Colon (tissue), 2 donors: ENCODE results near the gene CX3CR1.

Experiments
- FAIRE-seq: peaks from 2 replicates; lab custom pipeline; 2012; peaks lifted over from hg19 to GRCh38; lab: Jason Lieb, UNC
- donor health status: control.
- donor health status: control.

Gene CX3CR1

GRCh38 chr3:39222939-39223338, 56.9 kb downstream of the CX3CR1 start:
- no peak for FAIRE-seq

- no peak for FAIRE-seq
Measured at GRCh38 chr3:39222462-39222861, 57.4 kb downstream of the CX3CR1 start.

DNA sequence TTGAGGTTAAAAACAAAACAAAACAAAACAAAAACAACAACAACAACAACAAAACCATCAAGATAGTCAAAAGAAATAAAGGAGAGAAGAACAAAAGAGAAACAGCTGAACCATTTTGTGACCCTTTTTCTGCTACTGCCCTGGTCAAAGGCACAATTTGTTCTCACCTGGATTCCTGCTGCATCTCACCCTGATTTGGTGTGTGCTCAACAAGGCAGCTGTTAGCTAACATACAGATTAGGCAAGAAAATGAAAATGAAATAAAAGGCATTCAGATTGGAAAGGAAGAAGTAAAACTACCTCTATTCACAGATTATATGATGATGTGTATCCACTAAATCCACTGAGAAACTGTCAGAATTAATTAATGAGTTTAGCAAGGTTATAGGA, 58.7 kb downstream of the CX3CR1 start:
- FAIRE-seq = no peak

DNA sequence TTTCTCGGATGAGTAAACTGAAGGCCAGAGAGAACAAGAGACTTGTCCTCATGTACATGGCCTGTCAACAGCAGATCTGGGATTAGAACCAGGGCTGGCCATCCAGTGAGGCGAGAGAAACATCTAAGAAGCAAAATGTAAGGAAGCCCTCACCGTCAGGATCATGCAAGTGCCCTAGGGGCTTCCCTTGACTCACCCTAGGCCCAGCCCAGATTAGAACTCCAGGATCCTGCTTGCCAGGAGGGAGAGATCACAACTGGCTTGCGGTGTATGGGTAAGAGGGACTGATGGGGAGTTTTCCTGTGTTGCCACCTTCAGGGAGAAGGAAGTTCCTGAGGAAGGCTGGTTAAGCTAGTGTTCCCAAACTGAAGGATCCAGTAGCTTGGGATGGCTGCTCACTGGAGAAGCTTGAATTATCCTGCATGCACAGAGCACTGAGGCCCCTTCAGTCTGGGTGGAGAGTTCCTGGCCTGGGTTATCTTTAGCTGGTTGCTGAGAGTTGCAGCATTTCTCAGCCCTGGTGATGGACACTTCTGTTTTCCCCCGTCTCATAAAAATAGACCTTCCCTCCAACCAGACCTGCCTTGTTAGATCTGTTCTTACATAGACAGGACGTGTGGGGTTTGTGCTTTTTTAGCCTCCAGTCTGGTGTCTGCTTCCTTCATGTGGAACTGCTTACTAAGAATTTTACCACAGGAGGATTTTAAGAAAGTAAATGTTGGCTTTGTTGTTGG, 59.3 kb downstream of the CX3CR1 start:
- FAIRE-seq = no peak

DNA sequence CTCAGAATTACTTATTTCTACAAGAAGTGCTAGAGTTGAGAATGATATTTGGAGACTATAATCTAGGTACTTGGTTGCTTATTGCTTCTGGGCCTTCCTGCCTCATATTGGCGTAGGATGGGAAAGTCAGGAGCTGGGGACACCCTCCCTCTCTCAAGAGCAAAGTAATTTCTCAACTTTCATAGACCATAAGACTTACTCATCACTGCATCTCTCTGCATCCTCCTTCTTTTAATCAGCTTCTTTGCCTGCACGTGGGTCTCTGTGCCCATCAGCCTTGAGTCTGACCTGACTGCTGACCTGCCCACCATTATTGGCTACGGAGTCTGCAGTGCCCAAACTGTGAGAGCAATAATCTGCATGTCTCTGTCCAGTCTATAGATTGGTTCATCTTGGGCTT, 60.1 kb downstream of the CX3CR1 start:
- FAIRE-seq = no peak

DNA sequence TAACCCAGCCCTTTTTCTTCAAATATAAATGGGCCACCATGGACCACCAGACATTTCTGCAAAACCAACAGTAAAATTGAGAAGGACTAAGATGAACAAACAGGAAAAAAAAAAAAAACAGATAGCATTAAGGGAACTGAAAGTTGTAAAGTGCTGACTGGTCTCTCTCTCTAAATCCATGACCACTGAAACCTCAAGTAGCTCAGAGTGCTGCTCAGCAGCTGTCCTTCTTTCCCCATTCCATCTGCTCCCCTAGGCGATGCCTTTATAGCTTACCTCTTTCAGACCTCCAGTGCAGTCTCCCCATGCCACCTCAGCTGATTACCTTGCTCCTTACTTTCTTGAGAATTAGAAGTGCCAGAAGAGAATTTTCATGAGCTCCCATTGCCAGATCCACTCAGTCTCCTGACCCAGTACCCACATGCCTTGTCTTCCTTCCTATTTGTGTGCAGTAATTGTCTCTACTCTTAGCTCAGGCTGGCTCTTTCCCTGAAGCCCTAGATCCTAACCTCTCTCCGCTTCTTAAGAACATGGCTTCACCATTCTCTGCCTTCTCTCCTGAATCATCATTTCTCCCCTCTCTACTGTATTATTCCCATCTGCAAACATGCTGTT, 63.6 kb downstream of the CX3CR1 start:
- FAIRE-seq = no peak

DNA sequence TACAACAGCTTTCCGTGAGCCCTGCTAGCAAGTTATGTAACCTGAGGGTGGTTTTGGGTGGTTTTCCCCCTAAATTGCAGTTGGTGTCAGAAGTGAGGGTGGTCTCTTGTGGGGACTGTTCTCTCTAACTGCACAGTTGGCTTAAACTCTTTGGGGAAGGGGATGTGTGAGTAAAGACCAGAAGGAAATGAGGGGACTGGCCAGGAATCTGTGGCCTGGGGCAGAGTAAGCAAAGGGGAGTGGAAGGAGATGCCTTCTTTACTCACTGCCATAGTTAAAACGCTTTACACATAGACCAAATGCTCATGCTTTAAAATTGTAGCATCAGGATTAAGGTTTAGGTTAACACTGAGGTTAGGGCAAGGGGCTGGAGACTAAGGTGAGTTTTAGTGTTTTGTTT, 66.2 kb downstream of the CX3CR1 start:
- no peak for FAIRE-seq
